ENCODE measurements around the gene BLID. TPM values are rescaled to one million over a fixed set of nuclear protein-coding genes. Genes with fewer than 3 reads are reported as not detected.

BLID gene
- total RNA-seq, 2 experiments from 2014 or later, result not detected

- Mint-ChIP-seq H3K36me3 (ENCODE audit: low read depth) (no peaks in the 10 kb centered on the region), H3K4me1 (ENCODE audit: low read depth) (no peaks in the 10 kb centered on the region), H3K27me3 (ENCODE audit: low read depth) (no peaks in the 10 kb centered on the region), H3K27ac (no peak overlapping the region), H3K9me3 (ENCODE audit: insufficient read depth) (no peaks in the 10 kb centered on the region), H3K4me3 (no peak overlapping the region)
- CTCF ChIA-PET, result no interaction called here
- POLR2A ChIA-PET, result no interaction called here
- no peak for ATAC-seq
- DNase-seq, result no peak
Observed at GRCh38 chr11:122131126-122131525, 15.1 kb upstream of the BLID start.

- H3K27ac Mint-ChIP-seq, result no peak overlapping the region
- ChIA-PET POLR2A (no interaction called here), CTCF (no interaction called here)
- no peaks in the 10 kb centered on the region for H3K9me3 Mint-ChIP-seq (ENCODE audit: insufficient read depth)
- no peaks in the 10 kb centered on the region for H3K27me3 Mint-ChIP-seq (ENCODE audit: low read depth)
- no peak overlapping the region for H3K4me3 Mint-ChIP-seq
- H3K36me3 Mint-ChIP-seq (ENCODE audit: low read depth), result no peaks in the 10 kb centered on the region
- ATAC-seq, result no peak
- H3K4me1 Mint-ChIP-seq (ENCODE audit: low read depth), result no peaks in the 10 kb centered on the region
- no peak for DNase-seq
Observed at GRCh38 chr11:122128146-122128545, 12.1 kb upstream of the BLID start.

- ChIA-PET CTCF (no interaction called here), POLR2A (no interaction called here)
- Mint-ChIP-seq H3K4me1 (ENCODE audit: low read depth) (no peaks in the 10 kb centered on the region), H3K36me3 (ENCODE audit: low read depth) (no peaks in the 10 kb centered on the region), H3K4me3 (no peak overlapping the region), H3K27me3 (ENCODE audit: low read depth) (no peaks in the 10 kb centered on the region), H3K9me3 (ENCODE audit: insufficient read depth) (no peaks in the 10 kb centered on the region), H3K27ac (no peak overlapping the region)
- no peak for ATAC-seq
- no peak for DNase-seq
Observed at GRCh38 chr11:122127020-122127419, 11.0 kb upstream of the BLID start.

GRCh38 chr11:122126024-122126688, 10.1 kb upstream of the BLID start:
- Mint-ChIP-seq H3K4me3 (no peak overlapping the region), H3K9me3 (ENCODE audit: insufficient read depth) (no peaks in the 10 kb centered on the region), H3K27ac (no peak overlapping the region), H3K4me1 (ENCODE audit: low read depth) (no peaks in the 10 kb centered on the region), H3K36me3 (ENCODE audit: low read depth) (no peaks in the 10 kb centered on the region), H3K27me3 (ENCODE audit: low read depth) (no peaks in the 10 kb centered on the region)
- ChIA-PET POLR2A (no interaction called here), CTCF (no interaction called here)
- DNase-seq (no peak), ATAC-seq (no peak)

DNA sequence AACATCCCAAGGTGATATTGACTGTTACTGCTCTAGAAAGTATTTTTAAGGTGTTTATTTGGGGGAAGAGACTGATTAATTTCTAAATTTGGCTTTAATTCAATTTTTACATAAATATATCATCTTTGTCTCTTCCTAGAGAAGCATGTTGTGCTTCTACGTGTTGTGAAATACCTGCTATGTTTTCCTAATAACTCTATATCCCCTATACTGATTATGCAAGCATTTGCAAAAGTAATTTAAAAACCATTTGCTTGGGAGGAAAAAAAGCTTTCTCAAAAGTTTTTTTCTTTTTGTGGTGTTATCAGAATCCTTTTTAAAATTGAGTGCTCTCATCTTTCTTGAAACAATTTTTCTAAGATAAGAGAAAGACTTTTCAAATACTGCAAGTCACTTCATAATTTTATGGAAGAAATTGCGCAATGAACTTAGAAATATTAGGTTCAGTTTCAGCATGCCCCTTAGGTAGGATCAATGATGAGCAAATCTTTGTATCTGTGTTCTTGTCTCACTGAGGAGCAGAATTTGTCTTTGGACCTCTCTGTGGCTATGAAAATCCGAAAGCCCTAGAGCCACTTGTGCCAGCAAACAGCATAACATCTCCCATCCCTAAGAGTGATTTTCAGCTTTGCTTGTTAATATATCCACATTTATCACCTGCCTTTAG, 7.4 kb upstream of the BLID start:
- Mint-ChIP-seq H3K9me3 (ENCODE audit: insufficient read depth) (no peaks in the 10 kb centered on the region), H3K4me3 (no peak overlapping the region), H3K36me3 (ENCODE audit: low read depth) (no peaks in the 10 kb centered on the region), H3K27ac (no peak overlapping the region), H3K4me1 (ENCODE audit: low read depth) (no peaks in the 10 kb centered on the region), H3K27me3 (ENCODE audit: low read depth) (peaks cover 2% of the 10 kb centered on the region)
- ChIA-PET CTCF (no interaction called here), POLR2A (no interaction called here)
- ATAC-seq, result no peak
- no peak for DNase-seq

- H3K27me3 Mint-ChIP-seq (ENCODE audit: low read depth), result peaks cover 2% of the 10 kb centered on the region
Observed at GRCh38 chr11:122122179-122122578, 6.2 kb upstream of the BLID start.

GRCh38 chr11:122120096-122120495, 4.1 kb upstream of the BLID start:
- Mint-ChIP-seq H3K27ac (no peak overlapping the region), H3K4me3 (no peak overlapping the region), H3K36me3 (ENCODE audit: low read depth) (no peaks in the 10 kb centered on the region), H3K9me3 (ENCODE audit: insufficient read depth) (no peaks in the 10 kb centered on the region), H3K4me1 (ENCODE audit: low read depth) (no peaks in the 10 kb centered on the region), H3K27me3 (ENCODE audit: low read depth) (peaks cover 2% of the 10 kb centered on the region)
- POLR2A ChIA-PET, result no interaction called here
- ATAC-seq (no peak), DNase-seq (no peak)
- CTCF ChIA-PET, result no interaction called here

More at GRCh38 chr11:122122179-122122578, 6.2 kb upstream of the BLID start:
- Mint-ChIP-seq H3K27ac (no peak overlapping the region), H3K9me3 (ENCODE audit: insufficient read depth) (no peaks in the 10 kb centered on the region), H3K36me3 (ENCODE audit: low read depth) (no peaks in the 10 kb centered on the region), H3K4me1 (ENCODE audit: low read depth) (no peaks in the 10 kb centered on the region), H3K4me3 (no peak overlapping the region)
- ChIA-PET CTCF (no interaction called here), POLR2A (no interaction called here)
- DNase-seq (no peak), ATAC-seq (no peak)

GRCh38 chr11:122116591-122116990, 576 bp upstream of the BLID start:
- H3K27ac Mint-ChIP-seq, result no peak overlapping the region
- no peak for ATAC-seq
- no peaks in the 10 kb centered on the region for H3K4me1 Mint-ChIP-seq (ENCODE audit: low read depth)
- CTCF ChIA-PET, result no interaction called here
- no peak overlapping the region for H3K4me3 Mint-ChIP-seq
- POLR2A ChIA-PET, result no interaction called here
- no peaks in the 10 kb centered on the region for H3K36me3 Mint-ChIP-seq (ENCODE audit: low read depth)
- DNase-seq, result no peak
- peaks cover 2% of the 10 kb centered on the region for H3K27me3 Mint-ChIP-seq (ENCODE audit: low read depth)
- no peaks in the 10 kb centered on the region for H3K9me3 Mint-ChIP-seq (ENCODE audit: insufficient read depth)

GRCh38 chr11:122114976-122115375, 1.0 kb downstream of the BLID start:
- peaks cover under 1% of the 10 kb centered on the region for H3K27me3 Mint-ChIP-seq (ENCODE audit: low read depth)
- no peak overlapping the region for H3K4me3 Mint-ChIP-seq
- ATAC-seq, result no peak
- no peaks in the 10 kb centered on the region for H3K4me1 Mint-ChIP-seq (ENCODE audit: low read depth)
- POLR2A ChIA-PET, result no interaction called here
- DNase-seq, result no peak
- no peaks in the 10 kb centered on the region for H3K36me3 Mint-ChIP-seq (ENCODE audit: low read depth)
- CTCF ChIA-PET, result no interaction called here
- H3K27ac Mint-ChIP-seq, result no peak overlapping the region
- no peaks in the 10 kb centered on the region for H3K9me3 Mint-ChIP-seq (ENCODE audit: insufficient read depth)

- no peaks in the 10 kb centered on the region for H3K4me1 Mint-ChIP-seq (ENCODE audit: low read depth)
- CTCF ChIA-PET, result no interaction called here
Observed at GRCh38 chr11:122113836-122114825, 1.9 kb downstream of the BLID start.

DNA sequence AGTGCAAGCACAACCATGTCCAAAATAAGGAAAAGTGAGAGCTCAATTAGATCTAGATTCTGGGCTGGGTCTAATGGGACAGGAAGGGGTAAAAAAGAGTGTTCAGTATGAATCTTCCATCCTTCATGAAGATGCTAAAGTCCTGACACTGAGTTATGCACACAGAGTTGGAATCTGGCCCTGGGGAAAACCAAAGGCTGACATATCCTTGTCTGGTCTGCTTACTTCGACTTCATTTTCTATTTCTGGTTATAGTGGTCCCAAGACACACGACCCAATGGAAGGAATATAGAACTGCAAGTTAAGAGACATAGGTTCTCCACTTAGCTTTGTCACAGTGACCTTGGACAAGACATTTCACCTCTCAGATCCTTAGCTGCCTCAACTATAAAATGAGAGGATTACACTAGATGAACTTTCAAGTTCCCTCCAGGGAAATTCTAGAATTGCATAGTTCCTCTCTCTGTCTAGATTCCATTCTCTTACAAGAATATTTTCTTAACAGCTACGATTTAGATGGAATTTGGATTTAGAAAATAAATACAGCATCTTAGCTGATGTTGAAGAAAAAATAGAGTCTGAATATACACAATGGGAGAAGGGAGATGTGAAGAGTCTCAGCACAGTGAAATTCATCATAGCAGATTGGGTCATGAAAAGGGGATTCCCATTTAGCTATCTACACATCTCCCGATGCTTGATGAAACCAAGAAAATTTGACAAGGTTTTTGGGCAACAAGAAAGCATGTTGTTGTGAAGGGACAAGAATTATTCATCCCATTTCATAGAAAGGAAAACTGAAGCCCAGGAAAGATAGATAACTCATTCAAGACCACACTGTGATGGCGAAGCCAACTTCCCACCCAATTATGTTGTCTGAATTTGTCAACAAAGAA, 3.3 kb downstream of the BLID start:
- no peaks in the 10 kb centered on the region for H3K36me3 Mint-ChIP-seq (ENCODE audit: low read depth)
- H3K27ac Mint-ChIP-seq, result no peak overlapping the region
- H3K4me3 Mint-ChIP-seq, result no peak overlapping the region
- H3K4me1 Mint-ChIP-seq (ENCODE audit: low read depth), result no peaks in the 10 kb centered on the region
- no peak for ATAC-seq
- no peaks in the 10 kb centered on the region for H3K9me3 Mint-ChIP-seq (ENCODE audit: insufficient read depth)
- ChIA-PET CTCF (no interaction called here), POLR2A (no interaction called here)
- H3K27me3 Mint-ChIP-seq (ENCODE audit: low read depth), result no peaks in the 10 kb centered on the region
- DNase-seq, result no peak

More at GRCh38 chr11:122113836-122114825, 1.9 kb downstream of the BLID start:
- H3K36me3 Mint-ChIP-seq (ENCODE audit: low read depth), result no peaks in the 10 kb centered on the region
- H3K27ac Mint-ChIP-seq, result no peak overlapping the region
- no peaks in the 10 kb centered on the region for H3K27me3 Mint-ChIP-seq (ENCODE audit: low read depth)
- no peak overlapping the region for H3K4me3 Mint-ChIP-seq
- POLR2A ChIA-PET, result no interaction called here
- H3K9me3 Mint-ChIP-seq (ENCODE audit: insufficient read depth), result no peaks in the 10 kb centered on the region
- ATAC-seq (no peak), DNase-seq (no peak)

All from activated CD8-positive, alpha-beta T cell treated with anti-CD3 and anti-CD28 coated beads, Interleukin-2, amount 10 ng/mL, durations not matched to agents 7 days and 5 days (primary cell).